Middle frontal gyrus (tissue), 1 donor: Measurements from ENCODE around the gene IGSF9B.

Experiments
- DNase-seq: peaks from one replicate; pipeline ENCODE4 v3.0.0-alpha.2; 2015; ENCODE audit warnings: low spot score; ENCODE audit errors: extremely low spot score

IGSF9B gene

GRCh38 chr11:133936592-133936991 is 20.2 kb downstream of the IGSF9B start:
- DNase-seq, result no peak

- DNase-seq, result no peak
Measured at GRCh38 chr11:133936136-133936535, 20.6 kb downstream of the IGSF9B start.

GRCh38 chr11:133935551-133935910 is 21.2 kb downstream of the IGSF9B start:
- DNase-seq, result no peak

- peak; percentile 73 for DNase-seq
Measured at GRCh38 chr11:133934599-133935550, 21.9 kb downstream of the IGSF9B start.

GRCh38 chr11:133934096-133934495 is 22.7 kb downstream of the IGSF9B start:
- DNase-seq, result no peak

- DNase-seq, result no peak
Measured at GRCh38 chr11:133931449-133932060, 25.2 kb downstream of the IGSF9B start.

- DNase-seq, result no peak
Measured at GRCh38 chr11:133930767-133931448, 25.9 kb downstream of the IGSF9B start.

- no peak for DNase-seq
Measured at GRCh38 chr11:133930053-133930766, 26.6 kb downstream of the IGSF9B start.

GRCh38 chr11:133929401-133930052 is 27.2 kb downstream of the IGSF9B start:
- no peak for DNase-seq

GRCh38 chr11:133928628-133929059 is 28.1 kb downstream of the IGSF9B start:
- DNase-seq, result no peak

- no peak for DNase-seq
Measured at GRCh38 chr11:133927690-133928627, 28.8 kb downstream of the IGSF9B start.

- no peak for DNase-seq
Measured at GRCh38 chr11:133926466-133927246, 30.1 kb downstream of the IGSF9B start.

GRCh38 chr11:133925756-133926155 is 31.0 kb downstream of the IGSF9B start:
- DNase-seq, result no peak

GRCh38 chr11:133924661-133925060 is 32.1 kb downstream of the IGSF9B start:
- DNase-seq, result no peak

GRCh38 chr11:133922078-133922870 is 34.5 kb downstream of the IGSF9B start:
- DNase-seq, result no peak

GRCh38 chr11:133921513-133921912 is 35.3 kb downstream of the IGSF9B start:
- DNase-seq, result no peak

- DNase-seq, result no peak
Measured at GRCh38 chr11:133921026-133921425, 35.7 kb downstream of the IGSF9B start.
